Medulla oblongata (tissue), 1 donor: ENCODE data around the gene LACC1.

Experiments used
- DNase-seq: peaks from one replicate; pipeline ENCODE4 v3.0.0-alpha.2; 2015; ENCODE audit errors: extremely low spot score

LACC1 gene

GRCh38 chr13:43884222-43884621 lies 4.5 kb downstream of the LACC1 start:
- DNase-seq, result no peak

GRCh38 chr13:43894438-43894837 lies 14.7 kb downstream of the LACC1 start:
- DNase-seq, result no peak

GRCh38 chr13:43895940-43896339 lies 16.2 kb downstream of the LACC1 start:
- DNase-seq, result no peak

GRCh38 chr13:43905435-43906031 lies 25.8 kb downstream of the LACC1 start:
- DNase-seq, result peak; percentile 88

- DNase-seq, result peak; percentile 66
These were observed 28.7 kb downstream of the LACC1 start for GRCh38 chr13:43908156-43909126.

- no peak for DNase-seq
These were observed 31.2 kb downstream of the LACC1 start for GRCh38 chr13:43910856-43911255.

- DNase-seq, result no peak
These were observed 31.6 kb downstream of the LACC1 start for GRCh38 chr13:43911278-43911677.

GRCh38 chr13:43911871-43912270 lies 32.2 kb downstream of the LACC1 start:
- DNase-seq, result no peak

- no peak for DNase-seq
These were observed 35.7 kb downstream of the LACC1 start for GRCh38 chr13:43915451-43915850.

- DNase-seq, result no peak
These were observed 37.1 kb downstream of the LACC1 start for GRCh38 chr13:43916828-43917227.

GRCh38 chr13:43918636-43919035 lies 38.9 kb downstream of the LACC1 start:
- DNase-seq, result no peak

GRCh38 chr13:43920965-43921674 lies 41.4 kb downstream of the LACC1 start:
- DNase-seq, result no peak

GRCh38 chr13:43924549-43925245 lies 45.0 kb downstream of the LACC1 start:
- DNase-seq, result peak; percentile 41

GRCh38 chr13:43929947-43930346 lies 50.2 kb downstream of the LACC1 start:
- DNase-seq, result no peak

GRCh38 chr13:43933378-43933777 lies 53.7 kb downstream of the LACC1 start:
- DNase-seq, result no peak

GRCh38 chr13:43934273-43934672 lies 54.6 kb downstream of the LACC1 start:
- no peak for DNase-seq

GRCh38 chr13:43935878-43936277 lies 56.2 kb downstream of the LACC1 start:
- no peak for DNase-seq

- DNase-seq, result no peak
These were observed 56.9 kb downstream of the LACC1 start for GRCh38 chr13:43936647-43937046.

- peak; percentile 41 for DNase-seq
These were observed 58.1 kb downstream of the LACC1 start for GRCh38 chr13:43937839-43938238.

GRCh38 chr13:43938449-43938848 lies 58.7 kb downstream of the LACC1 start:
- no peak for DNase-seq

- no peak for DNase-seq
These were observed 59.4 kb downstream of the LACC1 start for GRCh38 chr13:43939086-43939485.

- DNase-seq, result no peak
These were observed 62.6 kb downstream of the LACC1 start for GRCh38 chr13:43942286-43942685.
